ENCODE data around the gene IDH1.
"Not testable (repeated sequence)": the region's sequence is repeated elsewhere in the genome, so short reads cannot be mapped to it uniquely, and the experiment has no call there.

IDH1 gene

GRCh38 chr2:208256192-208256782, 1.4 kb upstream of the IDH1 start:
- no peak for DNase-seq

- no peak for DNase-seq
Observed at GRCh38 chr2:208255557-208256106, 761 bp upstream of the IDH1 start.

GRCh38 chr2:208254118-208254870, 577 bp downstream of the IDH1 start:
- DNase-seq = peak; percentile 18

- DNase-seq = no peak
Observed at GRCh38 chr2:208253600-208254117, 1.2 kb downstream of the IDH1 start.

GRCh38 chr2:208252716-208253492, 2.0 kb downstream of the IDH1 start:
- DNase-seq = no peak

- DNase-seq = no peak
Observed at GRCh38 chr2:208251098-208251497, 3.8 kb downstream of the IDH1 start.

- DNase-seq = no peak
Observed at GRCh38 chr2:208250388-208250787, 4.5 kb downstream of the IDH1 start.

GRCh38 chr2:208249296-208249695, 5.6 kb downstream of the IDH1 start:
- DNase-seq = no peak

- no peak for DNase-seq
Observed at GRCh38 chr2:208248601-208249000, 6.3 kb downstream of the IDH1 start.

GRCh38 chr2:208245746-208246145, 9.1 kb downstream of the IDH1 start:
- no peak for DNase-seq

GRCh38 chr2:208244422-208244821, 10.4 kb downstream of the IDH1 start:
- no peak for DNase-seq

GRCh38 chr2:208240619-208241209, 14.2 kb downstream of the IDH1 start:
- no peak for DNase-seq

GRCh38 chr2:208239770-208240493, 14.9 kb downstream of the IDH1 start:
- DNase-seq = no peak

- DNase-seq = no peak
Observed at GRCh38 chr2:208235860-208236259, 19.0 kb downstream of the IDH1 start.

GRCh38 chr2:208234786-208235185, 20.1 kb downstream of the IDH1 start:
- DNase-seq = no peak

- DNase-seq = no peak
Observed at GRCh38 chr2:208228476-208228875, 26.4 kb downstream of the IDH1 start.

- no peak for DNase-seq
Observed at GRCh38 chr2:208227581-208228232, 27.2 kb downstream of the IDH1 start.

- no peak for DNase-seq
Observed at GRCh38 chr2:208224802-208225201, 30.1 kb downstream of the IDH1 start.

GRCh38 chr2:208222351-208222750, 32.5 kb downstream of the IDH1 start:
- no peak for DNase-seq

- not testable (repeated sequence) for DNase-seq
Observed at GRCh38 chr2:208221873-208222272, 33.0 kb downstream of the IDH1 start.

GRCh38 chr2:208210688-208211451, 44.0 kb downstream of the IDH1 start:
- DNase-seq = no peak

Data from cortex of kidney (tissue), 1 donor.